H54 (cell line): ENCODE results near the gene SPNS3.
A peak's percentile ranks its signal among the peaks of the same experiment; 100 is the strongest.

ENCODE experiments used
- DNase-seq: peaks from one replicate; pipeline ENCODE4 v3.0.0; 2011; ENCODE audit warnings: low spot score, mixed read lengths; ENCODE audit not compliant: insufficient read length
- FAIRE-seq: peaks from 3 replicates; lab custom pipeline; 2011; peaks lifted over from hg19 to GRCh38; lab: Jason Lieb, UNC
- POLR2A ChIP-seq: IDR thresholded peaks from 2 replicates; pipeline ENCODE4 v1.6.1; 2011; ENCODE audit warnings: low read depth, mild to moderate bottlenecking, low read length

Gene SPNS3

DNA sequence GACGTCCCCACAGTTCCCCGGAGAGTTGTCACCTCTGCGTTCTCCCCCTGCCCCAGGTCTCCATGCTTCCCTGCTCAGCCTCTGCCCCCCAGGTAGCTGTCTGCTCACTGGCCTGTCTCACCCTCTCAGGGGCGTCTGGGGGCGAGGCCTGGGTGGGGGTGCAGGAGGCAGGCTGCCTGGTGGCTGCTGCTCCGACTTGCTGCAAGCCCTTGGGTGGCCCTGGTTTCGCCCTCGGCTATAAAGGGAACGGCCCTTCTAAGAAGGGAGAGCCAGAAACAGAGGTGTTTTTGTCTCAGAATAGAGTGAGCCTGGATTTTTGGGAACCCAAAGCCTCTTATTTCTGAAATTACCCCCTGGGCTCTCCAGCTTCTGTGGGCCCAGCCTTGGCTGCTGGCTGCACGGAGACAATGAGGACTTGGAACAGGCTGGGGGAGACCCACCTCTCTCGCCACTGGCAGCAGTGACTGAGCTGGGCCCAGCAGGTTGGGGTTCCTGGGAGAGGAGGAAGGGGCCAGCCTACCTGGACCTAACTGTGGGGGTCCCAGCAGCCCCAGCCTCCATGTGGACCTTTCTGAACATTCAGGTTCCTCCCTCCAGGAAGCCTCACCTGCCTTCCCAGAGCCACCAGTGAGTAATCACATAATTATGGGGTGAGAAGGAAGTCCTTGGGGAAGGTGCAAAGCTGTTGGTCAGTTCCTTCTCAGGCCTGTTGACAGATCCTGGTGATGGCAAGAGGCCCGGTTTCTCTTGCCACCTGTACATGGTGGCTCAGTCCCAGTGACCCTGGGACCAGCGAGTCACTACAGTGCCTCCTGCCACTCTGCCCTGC is 49.5 kb downstream of the SPNS3 start:
- FAIRE-seq (peak; percentile 15), DNase-seq (peak; percentile 81)
- no peak for TF ChIP-seq POLR2A

DNA sequence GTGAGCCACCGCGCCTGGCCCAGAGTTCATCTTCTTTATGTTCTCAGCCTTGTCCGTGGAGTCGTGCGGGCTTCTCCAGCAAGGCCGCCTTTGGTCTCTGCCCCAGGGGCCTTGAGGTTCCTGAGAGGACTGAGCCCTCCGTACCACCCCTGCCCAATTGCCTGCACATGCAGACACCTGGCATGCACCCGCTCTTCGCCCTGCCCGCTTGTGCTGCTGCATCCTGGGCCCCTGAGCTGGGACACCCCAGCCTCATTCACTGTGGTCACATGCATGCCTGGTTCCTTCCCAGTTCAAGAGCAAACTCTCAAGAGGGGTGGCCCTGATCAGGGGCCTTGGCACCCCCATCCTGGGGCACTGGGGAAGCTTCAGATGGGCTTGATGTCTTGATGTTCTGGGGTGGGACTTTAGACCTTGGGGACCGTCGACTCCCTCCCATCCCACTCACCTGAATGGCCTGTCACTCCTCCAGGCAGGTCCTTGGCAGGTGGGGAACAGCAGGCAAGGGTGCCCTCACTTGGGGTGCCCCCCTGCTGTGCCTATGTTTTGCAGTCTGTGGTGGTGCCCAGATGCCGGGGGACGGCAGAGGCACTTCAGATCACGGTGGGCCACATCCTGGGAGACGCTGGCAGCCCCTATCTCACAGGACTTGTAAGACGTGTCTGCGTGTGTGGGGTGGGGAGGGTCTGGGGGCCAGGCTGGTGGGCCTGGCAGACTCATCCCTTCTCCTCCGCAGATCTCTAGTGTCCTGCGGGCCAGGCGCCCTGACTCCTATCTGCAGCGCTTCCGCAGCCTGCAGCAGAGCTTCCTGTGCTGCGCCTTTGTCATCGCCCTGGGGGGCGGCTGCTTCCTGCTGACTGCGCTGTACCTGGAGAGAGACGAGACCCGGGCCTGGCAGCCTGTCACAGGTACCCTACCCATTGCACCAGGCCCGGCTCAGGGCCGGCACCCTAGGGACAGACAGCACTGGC is 52.2 kb downstream of the SPNS3 start:
- DNase-seq (no peak), FAIRE-seq (no peak)
- no peak for TF ChIP-seq POLR2A

DNA sequence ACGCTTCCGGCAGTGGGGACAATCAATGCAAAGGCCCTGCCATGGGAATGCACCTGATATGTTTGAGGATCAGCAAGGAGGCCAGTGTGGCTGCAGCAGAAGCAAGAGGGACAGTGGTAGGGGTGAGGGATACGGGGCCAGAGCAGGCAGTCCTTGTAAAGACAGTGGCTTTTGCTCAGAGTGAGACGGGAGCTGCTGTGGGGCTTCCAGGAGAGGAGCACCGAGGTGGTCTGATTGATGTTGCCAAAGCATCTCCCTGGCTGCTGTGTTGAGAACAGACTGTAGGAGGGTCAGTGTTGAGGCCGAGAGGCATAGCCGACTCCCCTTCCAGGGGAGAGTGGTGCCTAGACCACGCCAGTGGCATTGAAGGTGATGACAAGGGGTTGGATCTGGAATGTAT is 53.6 kb downstream of the SPNS3 start:
- no peak for TF ChIP-seq POLR2A
- no peak for FAIRE-seq

GRCh38 chr17:4487820-4488716 is 54.3 kb downstream of the SPNS3 start:
- FAIRE-seq = no peak
- no peak for DNase-seq
- no peak for TF ChIP-seq POLR2A

More for the DNA sequence above, 53.6 kb downstream of the SPNS3 start:
- no peak for DNase-seq

- FAIRE-seq (no peak), DNase-seq (no peak)
- no peak for TF ChIP-seq POLR2A
Measured at GRCh38 chr17:4488989-4489595, 55.4 kb downstream of the SPNS3 start.

DNA sequence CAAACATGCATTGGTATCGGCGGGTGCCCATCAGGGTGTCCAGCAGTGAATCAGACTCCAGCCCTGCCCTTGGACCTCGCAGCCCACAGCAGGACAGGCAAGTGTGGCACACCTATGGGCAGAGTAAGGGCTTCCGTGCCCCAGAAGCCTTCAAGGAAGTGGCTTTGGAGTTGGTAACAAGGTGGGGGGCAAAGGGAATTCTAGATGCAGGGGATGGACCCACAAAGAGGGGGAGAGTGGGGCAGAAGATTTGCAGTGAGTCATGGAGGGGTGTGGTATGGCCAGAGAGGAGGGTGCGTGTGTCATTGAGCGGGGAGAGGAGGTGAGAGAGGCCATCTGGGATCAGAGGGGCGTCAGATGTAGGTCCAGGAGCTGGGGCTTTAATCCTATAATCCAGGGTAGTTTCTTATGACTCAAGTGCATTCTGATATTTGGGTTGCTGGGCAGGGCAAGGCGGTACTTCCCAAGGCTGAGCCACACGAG is 56.4 kb downstream of the SPNS3 start:
- DNase-seq (peak; percentile 72), FAIRE-seq (no peak)
- TF ChIP-seq POLR2A = no peak

- FAIRE-seq (no peak), DNase-seq (no peak)
- no peak for TF ChIP-seq POLR2A
Measured at GRCh38 chr17:4490637-4491061, 56.9 kb downstream of the SPNS3 start.

- no peak for TF ChIP-seq POLR2A
- no peak for DNase-seq
- peak; percentile 76 for FAIRE-seq
Measured at GRCh38 chr17:4492721-4493561, 59.2 kb downstream of the SPNS3 start.

GRCh38 chr17:4497101-4497824 is 63.5 kb downstream of the SPNS3 start:
- peak; percentile 96 for DNase-seq
- no peak for TF ChIP-seq POLR2A
- FAIRE-seq = peak; percentile 93

DNA sequence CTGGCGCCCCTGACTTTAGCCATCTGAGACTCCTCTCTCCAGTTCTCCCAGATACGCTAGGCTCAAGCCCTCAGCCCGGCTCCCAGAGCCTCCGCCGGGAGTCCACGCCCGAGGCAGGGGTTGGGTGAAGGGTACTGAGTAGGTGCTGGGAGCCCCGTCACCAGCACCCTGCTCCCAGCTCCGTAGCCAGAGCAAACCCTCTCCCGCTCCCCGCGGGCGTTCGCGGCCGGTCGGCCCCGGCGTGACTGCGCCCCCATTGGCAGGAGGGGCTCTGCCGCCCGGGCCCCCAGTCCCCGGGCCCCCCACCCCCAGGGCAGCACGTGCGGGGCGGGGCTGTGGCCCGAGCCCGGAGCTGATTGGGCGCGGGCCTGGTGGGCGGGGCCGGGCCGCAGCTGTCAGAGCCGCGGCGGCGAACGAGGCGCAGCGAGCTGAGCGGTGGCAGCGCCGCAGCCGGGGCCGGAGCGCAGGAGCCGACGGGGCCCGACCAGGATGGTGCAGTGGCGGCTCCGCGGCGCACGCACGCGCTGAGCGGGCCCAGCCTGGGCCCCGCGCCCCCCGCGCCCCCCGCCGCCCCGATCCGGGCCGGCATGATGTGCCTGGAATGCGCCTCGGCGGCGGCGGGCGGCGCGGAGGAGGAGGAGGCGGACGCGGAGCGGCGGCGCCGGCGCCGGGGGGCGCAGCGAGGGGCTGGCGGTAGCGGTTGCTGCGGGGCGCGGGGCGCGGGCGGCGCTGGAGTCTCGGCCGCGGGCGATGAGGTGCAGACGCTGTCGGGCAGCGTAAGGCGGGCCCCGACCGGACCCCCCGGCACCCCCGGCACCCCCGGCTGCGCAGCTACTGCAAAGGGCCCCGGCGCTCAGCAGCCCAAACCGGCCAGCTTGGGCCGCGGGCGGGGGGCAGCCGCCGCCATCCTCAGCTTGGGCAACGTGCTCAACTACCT is 65.0 kb downstream of the SPNS3 start, which contains the start of gene SPNS2:
SPNS2 (plus strand) TSS at position 421 of the 937 bp plus-strand sequence; CDS start at position 588, 167 bp downstream.
- FAIRE-seq = no peak
- peak; percentile 90 for DNase-seq
- no peak for TF ChIP-seq POLR2A
